ENCODE results near the gene SPTLC3.

Gene SPTLC3

GRCh38 chr20:13101706-13102105, 92.9 kb downstream of the SPTLC3 start:
- DNase-seq, result no peak

- no peak for DNase-seq
Observed at GRCh38 chr20:13102237-13102636, 93.5 kb downstream of the SPTLC3 start.

GRCh38 chr20:13102694-13103093, 93.9 kb downstream of the SPTLC3 start:
- no peak for DNase-seq

GRCh38 chr20:13105039-13105438, 96.3 kb downstream of the SPTLC3 start:
- no peak for DNase-seq

- DNase-seq, result no peak
Observed at GRCh38 chr20:13105864-13106457, 97.2 kb downstream of the SPTLC3 start.

- no peak for DNase-seq
Observed at GRCh38 chr20:13109658-13110057, 100.9 kb downstream of the SPTLC3 start.

- no peak for DNase-seq
Observed at GRCh38 chr20:13110796-13111195, 102.0 kb downstream of the SPTLC3 start.

- no peak for DNase-seq
Observed at GRCh38 chr20:13111249-13111911, 102.6 kb downstream of the SPTLC3 start.

- no peak for DNase-seq
Observed at GRCh38 chr20:13113731-13114130, 105.0 kb downstream of the SPTLC3 start.

- DNase-seq, result no peak
Observed at GRCh38 chr20:13117200-13117599, 108.4 kb downstream of the SPTLC3 start.

- DNase-seq, result no peak
Observed at GRCh38 chr20:13118676-13119075, 109.9 kb downstream of the SPTLC3 start.

GRCh38 chr20:13119583-13119982, 110.8 kb downstream of the SPTLC3 start:
- DNase-seq, result no peak

- no peak for DNase-seq
Observed at GRCh38 chr20:13120471-13120870, 111.7 kb downstream of the SPTLC3 start.

- no peak for DNase-seq
Observed at GRCh38 chr20:13121840-13122515, 113.2 kb downstream of the SPTLC3 start.

- no peak for DNase-seq
Observed at GRCh38 chr20:13125486-13125885, 116.7 kb downstream of the SPTLC3 start.

GRCh38 chr20:13128173-13128572, 119.4 kb downstream of the SPTLC3 start:
- no peak for DNase-seq

- no peak for DNase-seq
Observed at GRCh38 chr20:13130061-13130706, 121.4 kb downstream of the SPTLC3 start.

- DNase-seq, result no peak
Observed at GRCh38 chr20:13130707-13131103, 121.9 kb downstream of the SPTLC3 start.

GRCh38 chr20:13131688-13132087, 122.9 kb downstream of the SPTLC3 start:
- DNase-seq, result no peak

- DNase-seq, result no peak
Observed at GRCh38 chr20:13139459-13140150, 130.8 kb downstream of the SPTLC3 start.

GRCh38 chr20:13140201-13140600, 131.4 kb downstream of the SPTLC3 start:
- DNase-seq, result no peak

- DNase-seq, result no peak
Observed at GRCh38 chr20:13140775-13141174, 132.0 kb downstream of the SPTLC3 start.

GRCh38 chr20:13141546-13141945, 132.8 kb downstream of the SPTLC3 start:
- no peak for DNase-seq

Data from cortex of kidney (tissue), 1 donor.